AG10803 (cell line): ENCODE data around the gene SAG.

Experiments
- DNase-seq: peaks from one replicate; pipeline ENCODE4 v3.0.0; 2010; ENCODE audit warnings: low read depth
- H3K4me3 ChIP-seq: 2 replicates; pipeline ENCODE4 v1.5.1; 2011; ENCODE audit warnings: mild to moderate bottlenecking, low read length, control low read depth
- TF ChIP-seq, protein P1 (sequence below): conservative IDR thresholded peaks from 2 replicates; pipeline ENCODE4 v1.5.1; 2011; ENCODE audit warnings: mild to moderate bottlenecking, low read length, control low read depth, inconsistent platforms

Gene SAG

GRCh38 chr2:233285921-233286320 lies 21.7 kb upstream of the SAG start:
- no peak overlapping the region for H3K4me3 ChIP-seq
- TF ChIP-seq, protein P1, sequence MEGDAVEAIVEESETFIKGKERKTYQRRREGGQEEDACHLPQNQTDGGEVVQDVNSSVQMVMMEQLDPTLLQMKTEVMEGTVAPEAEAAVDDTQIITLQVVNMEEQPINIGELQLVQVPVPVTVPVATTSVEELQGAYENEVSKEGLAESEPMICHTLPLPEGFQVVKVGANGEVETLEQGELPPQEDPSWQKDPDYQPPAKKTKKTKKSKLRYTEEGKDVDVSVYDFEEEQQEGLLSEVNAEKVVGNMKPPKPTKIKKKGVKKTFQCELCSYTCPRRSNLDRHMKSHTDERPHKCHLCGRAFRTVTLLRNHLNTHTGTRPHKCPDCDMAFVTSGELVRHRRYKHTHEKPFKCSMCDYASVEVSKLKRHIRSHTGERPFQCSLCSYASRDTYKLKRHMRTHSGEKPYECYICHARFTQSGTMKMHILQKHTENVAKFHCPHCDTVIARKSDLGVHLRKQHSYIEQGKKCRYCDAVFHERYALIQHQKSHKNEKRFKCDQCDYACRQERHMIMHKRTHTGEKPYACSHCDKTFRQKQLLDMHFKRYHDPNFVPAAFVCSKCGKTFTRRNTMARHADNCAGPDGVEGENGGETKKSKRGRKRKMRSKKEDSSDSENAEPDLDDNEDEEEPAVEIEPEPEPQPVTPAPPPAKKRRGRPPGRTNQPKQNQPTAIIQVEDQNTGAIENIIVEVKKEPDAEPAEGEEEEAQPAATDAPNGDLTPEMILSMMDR: no peak
- DNase-seq: peak; percentile 13

GRCh38 chr2:233287871-233288270 lies 19.7 kb upstream of the SAG start:
- DNase-seq: no peak
- no peak overlapping the region for H3K4me3 ChIP-seq
- TF ChIP-seq, protein P1: no peak

DNA sequence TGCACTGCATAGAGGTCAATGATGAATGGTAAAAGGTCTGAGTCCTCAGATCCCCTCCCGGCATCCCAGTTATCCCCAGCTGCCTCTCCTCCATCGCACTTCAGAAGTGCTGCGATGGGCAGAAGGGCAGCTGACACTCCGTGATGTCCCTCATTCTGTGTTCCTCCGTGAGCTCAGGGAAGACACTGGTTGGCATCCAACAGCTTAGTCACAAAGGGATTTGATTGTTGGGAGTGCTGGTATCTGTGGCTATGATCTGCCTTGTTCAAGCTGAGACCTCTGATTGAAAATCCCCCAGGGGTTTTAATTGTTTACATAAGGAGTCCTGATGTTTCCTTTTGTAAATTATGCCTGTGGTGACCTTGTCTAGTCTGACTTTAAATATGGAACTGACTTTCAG lies 19.0 kb upstream of the SAG start:
- no peak overlapping the region for H3K4me3 ChIP-seq
- TF ChIP-seq, protein P1: no peak
- no peak for DNase-seq

DNA sequence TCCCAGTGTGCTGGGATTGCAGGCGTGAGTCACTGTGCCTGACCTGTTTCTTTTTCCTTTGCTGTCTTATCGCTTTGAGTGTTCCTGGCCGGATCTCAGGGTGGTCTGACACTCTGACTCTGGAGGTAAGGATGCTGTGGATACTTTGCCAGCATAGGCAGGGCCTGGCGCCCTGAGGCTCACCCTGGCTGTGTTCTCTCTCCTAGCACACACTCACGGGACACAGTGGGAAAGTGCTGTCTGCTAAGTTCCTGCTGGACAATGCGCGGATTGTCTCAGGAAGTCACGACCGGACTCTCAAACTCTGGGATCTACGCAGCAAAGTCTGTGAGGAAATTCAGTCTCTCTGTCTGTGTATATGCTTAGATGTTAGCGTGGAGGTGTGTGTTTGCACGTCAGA lies 18.0 kb upstream of the SAG start:
- no peak overlapping the region for H3K4me3 ChIP-seq
- no peak for DNase-seq
- TF ChIP-seq, protein P1: no peak

GRCh38 chr2:233290051-233290845 lies 17.4 kb upstream of the SAG start:
- no peak for DNase-seq
- TF ChIP-seq, protein P1: no peak
- H3K4me3 ChIP-seq: no peak overlapping the region

DNA sequence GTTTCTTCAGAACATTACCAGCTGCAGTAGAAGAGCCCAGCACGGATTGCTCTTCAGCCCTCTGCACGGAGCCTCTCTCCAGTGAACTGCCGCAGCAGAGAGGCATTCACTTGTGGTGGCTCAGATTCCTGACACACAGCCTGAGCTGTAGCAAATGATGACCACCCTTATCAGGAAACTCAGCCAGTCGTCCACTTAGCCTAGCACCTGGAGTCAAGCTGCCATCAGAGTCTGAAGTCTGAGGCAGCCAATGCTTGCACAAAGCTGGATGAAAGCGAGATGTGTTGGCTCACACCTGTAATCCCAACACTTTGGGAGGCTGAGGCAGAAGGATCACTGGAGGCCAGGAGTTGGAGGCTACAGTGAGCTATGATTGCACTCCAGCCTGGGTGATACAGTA lies 11.7 kb upstream of the SAG start:
- no peak overlapping the region for H3K4me3 ChIP-seq
- TF ChIP-seq, protein P1: no peak
- no peak for DNase-seq

DNA sequence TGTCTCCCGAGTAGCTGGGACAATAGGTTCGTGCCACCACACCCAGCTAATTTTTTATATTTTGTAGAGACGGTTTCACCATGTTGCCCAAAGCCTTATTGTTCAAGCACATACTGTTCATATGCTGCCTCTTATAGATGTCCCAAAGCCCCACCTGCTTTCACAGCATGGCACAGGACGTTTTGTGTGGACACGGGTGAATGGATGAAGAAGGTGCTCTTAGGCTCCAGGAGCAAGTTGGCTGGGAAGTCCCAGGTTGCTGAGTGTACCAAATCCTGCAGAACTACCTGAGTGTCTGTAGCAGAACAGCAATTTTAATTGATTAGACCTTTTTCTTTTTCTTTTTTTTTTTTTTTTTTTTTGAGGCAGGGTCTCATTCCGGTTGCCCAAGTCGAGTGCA lies 10.5 kb upstream of the SAG start:
- TF ChIP-seq, protein P1: no peak
- no peak for DNase-seq
- H3K4me3 ChIP-seq: no peak overlapping the region
